Measurements from ENCODE around the gene PLD3.

Gene PLD3

DNA sequence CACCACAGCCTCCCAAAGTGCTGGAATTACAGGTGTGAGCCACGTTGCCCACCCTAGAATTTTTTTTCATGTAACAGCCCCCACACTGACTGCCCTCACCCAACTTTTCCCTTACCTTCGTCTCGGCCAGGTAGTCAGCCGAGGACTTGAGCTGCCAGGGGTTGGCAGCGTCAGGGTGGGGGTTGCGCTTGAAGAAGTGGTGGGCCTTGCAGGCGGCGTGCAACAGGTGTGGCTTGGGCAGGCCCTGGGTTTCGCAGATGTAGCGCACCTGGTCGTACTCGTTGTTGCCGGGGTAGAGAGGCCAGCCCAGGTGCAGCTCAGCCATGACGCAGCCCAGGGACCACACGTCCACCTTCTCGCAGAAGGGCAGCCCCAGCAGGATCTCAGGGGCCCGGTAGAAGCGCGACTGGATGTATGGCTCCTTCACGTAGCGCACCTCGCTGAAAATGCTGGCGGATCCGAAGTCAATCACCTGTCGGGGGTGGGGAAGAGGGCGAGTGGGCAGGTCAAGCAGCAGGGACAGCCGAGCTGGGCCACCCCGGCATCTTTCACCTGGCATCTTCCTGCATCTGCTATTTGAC is 35.3 kb downstream of the PLD3 start:
- H3K4me3 ChIP-seq (ENCODE audit: low read depth, low read length, poor library complexity, severe bottlenecking): no peak overlapping the region
- H3K9ac ChIP-seq (ENCODE audit: low read length): no peak overlapping the region
- no peaks in the 10 kb centered on the region for H4K20me1 ChIP-seq (ENCODE audit: insufficient read depth, low read length)
- H3K9me2 ChIP-seq (ENCODE audit: low read depth, low read length): no peaks in the 10 kb centered on the region
- 0 out of 2 replicates have a peak, but pooled peaks cover 8% of the 10 kb centered on the region for H3K27me3 ChIP-seq (ENCODE audit: insufficient read depth, low read length)
- no peaks in the 10 kb centered on the region for H3F3A ChIP-seq (ENCODE audit: insufficient read depth, low read length)
- no peaks in the 10 kb centered on the region for H3K9me3 ChIP-seq (ENCODE audit: low read length)
- H3K4me2 ChIP-seq (ENCODE audit: low read length): no peak overlapping the region
- H3K79me2 ChIP-seq (ENCODE audit: insufficient read depth, low read length): no peaks in the 10 kb centered on the region
- no peaks in the 10 kb centered on the region for H3K4me1 ChIP-seq (ENCODE audit: insufficient read depth, low read length, severe bottlenecking)
- TF ChIP-seq, protein P1, sequence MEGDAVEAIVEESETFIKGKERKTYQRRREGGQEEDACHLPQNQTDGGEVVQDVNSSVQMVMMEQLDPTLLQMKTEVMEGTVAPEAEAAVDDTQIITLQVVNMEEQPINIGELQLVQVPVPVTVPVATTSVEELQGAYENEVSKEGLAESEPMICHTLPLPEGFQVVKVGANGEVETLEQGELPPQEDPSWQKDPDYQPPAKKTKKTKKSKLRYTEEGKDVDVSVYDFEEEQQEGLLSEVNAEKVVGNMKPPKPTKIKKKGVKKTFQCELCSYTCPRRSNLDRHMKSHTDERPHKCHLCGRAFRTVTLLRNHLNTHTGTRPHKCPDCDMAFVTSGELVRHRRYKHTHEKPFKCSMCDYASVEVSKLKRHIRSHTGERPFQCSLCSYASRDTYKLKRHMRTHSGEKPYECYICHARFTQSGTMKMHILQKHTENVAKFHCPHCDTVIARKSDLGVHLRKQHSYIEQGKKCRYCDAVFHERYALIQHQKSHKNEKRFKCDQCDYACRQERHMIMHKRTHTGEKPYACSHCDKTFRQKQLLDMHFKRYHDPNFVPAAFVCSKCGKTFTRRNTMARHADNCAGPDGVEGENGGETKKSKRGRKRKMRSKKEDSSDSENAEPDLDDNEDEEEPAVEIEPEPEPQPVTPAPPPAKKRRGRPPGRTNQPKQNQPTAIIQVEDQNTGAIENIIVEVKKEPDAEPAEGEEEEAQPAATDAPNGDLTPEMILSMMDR (IDR thresholded peaks at IDR 0.05; ENCODE audit: low read length): no peak
- no peak for TF ChIP-seq EZH2 (IDR thresholded peaks at IDR 0.05; ENCODE audit: borderline replicate concordance, low read length)
- H3K27ac ChIP-seq (ENCODE audit: low read depth, low read length, poor library complexity, severe bottlenecking): no peak overlapping the region
- no peaks in the 10 kb centered on the region for H3K36me3 ChIP-seq (ENCODE audit: insufficient read depth, low read length)
- H2AFZ ChIP-seq (ENCODE audit: low read length): no peak overlapping the region

DNA sequence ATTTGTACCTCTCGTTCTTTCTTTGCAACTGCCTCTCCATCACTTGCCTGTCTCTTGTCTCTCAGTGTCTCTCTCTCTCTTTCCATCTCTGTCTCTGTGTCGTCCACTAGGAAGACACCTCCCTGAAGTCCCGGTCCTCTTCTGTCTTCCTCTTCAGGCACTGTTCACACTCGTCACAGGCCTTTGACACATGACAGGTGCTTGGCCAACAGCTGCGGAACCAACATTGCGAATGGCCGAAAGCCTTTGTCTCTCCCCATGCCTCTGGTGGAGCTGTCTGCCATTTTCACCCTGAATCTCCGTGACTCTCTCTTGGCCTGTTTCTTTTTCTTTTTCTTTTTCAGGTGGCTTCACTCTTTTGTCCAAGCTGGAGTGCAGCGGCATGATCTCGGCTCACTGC is 38.7 kb downstream of the PLD3 start:
- no peak for TF ChIP-seq EZH2 (IDR thresholded peaks at IDR 0.05; ENCODE audit: borderline replicate concordance, low read length)
- TF ChIP-seq, protein P1 (IDR thresholded peaks at IDR 0.05; ENCODE audit: low read length): no peak
- Histone ChIP-seq H2AFZ (ENCODE audit: low read length) (no peak overlapping the region), H3K9ac (ENCODE audit: low read length) (no peak overlapping the region), H3K27ac (ENCODE audit: low read depth, low read length, poor library complexity, severe bottlenecking) (no peak overlapping the region), H3K27me3 (ENCODE audit: insufficient read depth, low read length) (peaks cover 4% of the 10 kb centered on the region; the same call in 1 of the 2 replicates), H3K9me3 (ENCODE audit: low read length) (no peaks in the 10 kb centered on the region), H3K4me2 (ENCODE audit: low read length) (no peak overlapping the region), H3K4me3 (ENCODE audit: low read depth, low read length, poor library complexity, severe bottlenecking) (no peak overlapping the region), H3K79me2 (ENCODE audit: insufficient read depth, low read length) (no peaks in the 10 kb centered on the region), H3F3A (ENCODE audit: insufficient read depth, low read length) (no peaks in the 10 kb centered on the region), H3K36me3 (ENCODE audit: insufficient read depth, low read length) (no peaks in the 10 kb centered on the region), H3K9me2 (ENCODE audit: low read depth, low read length) (no peaks in the 10 kb centered on the region), H3K4me1 (ENCODE audit: insufficient read depth, low read length, severe bottlenecking) (no peaks in the 10 kb centered on the region), H4K20me1 (ENCODE audit: insufficient read depth, low read length) (no peaks in the 10 kb centered on the region)

DNA sequence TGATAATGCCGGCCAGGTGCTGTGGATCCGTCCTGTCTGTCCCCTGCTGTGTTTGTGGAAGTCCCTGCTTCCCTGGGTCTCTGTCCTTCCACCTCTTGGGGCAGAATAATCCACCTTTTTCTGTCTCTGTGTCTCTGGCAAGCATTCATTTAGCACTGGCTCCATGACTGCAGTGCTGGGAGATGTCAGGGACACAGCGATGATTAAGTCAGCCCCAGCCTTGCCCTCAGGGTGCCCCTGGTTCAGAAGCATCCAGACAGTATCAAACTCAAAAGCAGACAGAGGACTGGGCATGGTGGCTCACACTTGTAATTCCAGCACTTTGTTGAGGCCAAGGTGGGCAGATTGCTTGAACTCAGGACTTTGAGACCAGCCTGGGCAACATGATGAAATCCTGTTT is 40.0 kb downstream of the PLD3 start:
- H3K9ac ChIP-seq (ENCODE audit: low read length): no peak overlapping the region
- H4K20me1 ChIP-seq (ENCODE audit: insufficient read depth, low read length): no peaks in the 10 kb centered on the region
- peaks cover 4% of the 10 kb centered on the region; the same call in 1 of the 2 replicates for H3K27me3 ChIP-seq (ENCODE audit: insufficient read depth, low read length)
- TF ChIP-seq, protein P1 (IDR thresholded peaks at IDR 0.05; ENCODE audit: low read length): no peak
- no peak for TF ChIP-seq EZH2 (IDR thresholded peaks at IDR 0.05; ENCODE audit: borderline replicate concordance, low read length)
- no peak overlapping the region for H3K27ac ChIP-seq (ENCODE audit: low read depth, low read length, poor library complexity, severe bottlenecking)
- no peaks in the 10 kb centered on the region for H3K4me1 ChIP-seq (ENCODE audit: insufficient read depth, low read length, severe bottlenecking)
- H3K4me3 ChIP-seq (ENCODE audit: low read depth, low read length, poor library complexity, severe bottlenecking): no peak overlapping the region
- no peaks in the 10 kb centered on the region for H3K36me3 ChIP-seq (ENCODE audit: insufficient read depth, low read length)
- H3K9me2 ChIP-seq (ENCODE audit: low read depth, low read length): no peaks in the 10 kb centered on the region
- no peak overlapping the region for H2AFZ ChIP-seq (ENCODE audit: low read length)
- H3F3A ChIP-seq (ENCODE audit: insufficient read depth, low read length): no peaks in the 10 kb centered on the region
- H3K9me3 ChIP-seq (ENCODE audit: low read length): no peaks in the 10 kb centered on the region
- H3K4me2 ChIP-seq (ENCODE audit: low read length): no peak overlapping the region
- no peaks in the 10 kb centered on the region for H3K79me2 ChIP-seq (ENCODE audit: insufficient read depth, low read length)
